Astrocyte (in vitro differentiated cells and primary cell): ENCODE data around the gene TGM6. TPM values are rescaled to one million over a fixed set of nuclear protein-coding genes. Genes with fewer than 3 reads are reported as not detected.

Experiments used
- DNase-seq: peaks from one replicate; pipeline ENCODE4 v3.0.0-alpha.2; 2010; ENCODE audit warnings: low read depth
- FAIRE-seq: peaks from 2 replicates; lab custom pipeline; 2011; peaks lifted over from hg19 to GRCh38; lab: Jason Lieb, UNC
- H2AFZ ChIP-seq: 2 replicates; pipeline ENCODE4 v1.6.0; 2012; ENCODE audit warnings: low read depth, low read length, inconsistent platforms
- H3K27ac ChIP-seq: 2 replicates; pipeline ENCODE4 v1.5.1; 2011; ENCODE audit warnings: low read depth, low read length, inconsistent platforms
- H3K27me3 ChIP-seq: 2 replicates; pipeline ENCODE4 v1.6.0; 2011; ENCODE audit warnings: low read length, inconsistent platforms; ENCODE audit not compliant: insufficient read depth
- H3K36me3 ChIP-seq: 2 replicates; pipeline ENCODE4 v1.5.1; 2011; ENCODE audit warnings: low read length, inconsistent platforms; ENCODE audit not compliant: insufficient read depth
- H3K4me1 ChIP-seq: 2 replicates; pipeline ENCODE4 v1.5.1; 2011; ENCODE audit warnings: low read length, inconsistent platforms; ENCODE audit not compliant: insufficient read depth
- H3K4me2 ChIP-seq: 2 replicates; pipeline ENCODE4 v1.6.0; 2012; ENCODE audit warnings: low read length, inconsistent platforms
- H3K4me3 ChIP-seq: 2 replicates; pipeline ENCODE4 v1.5.1; 2011; ENCODE audit warnings: low read depth, mild to moderate bottlenecking, low read length, inconsistent platforms; ENCODE audit not compliant: insufficient read depth
- H3K79me2 ChIP-seq: 2 replicates; pipeline ENCODE4 v1.6.0; 2012; ENCODE audit warnings: mild to moderate bottlenecking, low read length, inconsistent platforms; ENCODE audit not compliant: insufficient read depth
- H3K9ac ChIP-seq: 2 replicates; pipeline ENCODE4 v1.6.0; 2012; ENCODE audit warnings: mild to moderate bottlenecking, low read length, inconsistent platforms
- H3K9me3 ChIP-seq: 2 replicates; pipeline ENCODE4 v1.5.1; 2012; ENCODE audit warnings: low read depth, mild to moderate bottlenecking, low read length, inconsistent platforms; ENCODE audit not compliant: insufficient read depth
- H4K20me1 ChIP-seq: 2 replicates; pipeline ENCODE4 v1.6.0; 2012; ENCODE audit warnings: low read length, inconsistent platforms; ENCODE audit not compliant: insufficient read depth
- H3K27ac Mint-ChIP-seq: one replicate; pipeline ENCODE4 v1.8.0; 2021; ENCODE audit warnings: mild to moderate bottlenecking, mixed read lengths; ENCODE audit not compliant: unreplicated experiment
- H3K27me3 Mint-ChIP-seq: one replicate; pipeline ENCODE4 v1.8.0; 2021; ENCODE audit warnings: low read depth, mixed read lengths; ENCODE audit not compliant: unreplicated experiment
- H3K36me3 Mint-ChIP-seq: one replicate; pipeline ENCODE4 v1.8.0; 2021; ENCODE audit warnings: low read depth, mixed read lengths; ENCODE audit not compliant: unreplicated experiment
- H3K4me1 Mint-ChIP-seq: one replicate; pipeline ENCODE4 v1.8.0; 2021; ENCODE audit warnings: low read depth, mixed read lengths; ENCODE audit not compliant: unreplicated experiment
- H3K4me3 Mint-ChIP-seq: one replicate; pipeline ENCODE4 v1.8.0; 2021; ENCODE audit warnings: mild to moderate bottlenecking, moderate library complexity, mixed read lengths; ENCODE audit not compliant: unreplicated experiment
- H3K9me3 Mint-ChIP-seq: one replicate; pipeline ENCODE4 v1.8.0; 2021; ENCODE audit warnings: mild to moderate bottlenecking, mixed read lengths; ENCODE audit not compliant: unreplicated experiment
- CTCF ChIP-seq: IDR thresholded peaks from 2 replicates; pipeline ENCODE4 v1.5.1; 2011; ENCODE audit warnings: low read depth, mild to moderate bottlenecking, inconsistent platforms, low read length, moderate library complexity; ENCODE audit not compliant: insufficient read depth
- EZH2 ChIP-seq: IDR thresholded peaks from 2 replicates; pipeline ENCODE4 v1.6.1; 2012; ENCODE audit warnings: mild to moderate bottlenecking, low read length, inconsistent platforms; ENCODE audit not compliant: insufficient read depth
- total RNA-seq: library from RNA; stranded (reverse); gene quantifications from 2 replicates; pipeline ENCODE4 v1.2.1, GENCODE V29; 2021

The TGM6 gene
- total RNA-seq, 1 donor from 2014 or later: not detected

DNA sequence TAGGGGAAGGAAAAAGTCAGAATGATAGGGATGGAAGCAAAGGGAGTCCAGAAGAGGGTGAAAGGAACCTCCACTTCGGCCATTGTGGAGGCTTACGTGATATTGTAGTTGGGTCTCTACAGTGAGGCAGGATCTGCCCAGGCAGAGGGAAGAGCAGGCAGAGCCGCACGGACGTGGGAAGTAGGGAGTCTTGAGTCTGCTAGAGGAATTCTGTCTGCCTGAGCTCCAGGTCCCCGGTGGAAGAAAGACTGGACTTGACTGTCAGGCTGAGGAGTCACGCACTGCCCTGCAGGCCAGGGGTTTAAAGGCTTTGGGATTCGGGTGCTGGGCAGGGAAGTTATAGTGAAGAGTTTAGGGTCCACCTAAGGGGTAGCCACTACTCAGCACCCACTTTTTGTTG is 16.4 kb downstream of the TGM6 start:
- TF ChIP-seq CTCF (no peak), EZH2 (no peak)
- FAIRE-seq (no peak), DNase-seq (no peak)
- Histone ChIP-seq H3K27ac (no peak overlapping the region), H4K20me1 (no peaks in the 10 kb centered on the region), H3K9ac (no peak overlapping the region), H3K27me3 (no peaks in the 10 kb centered on the region), H3K36me3 (no peaks in the 10 kb centered on the region), H3K79me2 (no peaks in the 10 kb centered on the region), H3K4me3 (no peak overlapping the region), H3K4me1 (no peaks in the 10 kb centered on the region), H3K9me3 (no peaks in the 10 kb centered on the region), H2AFZ (no peak overlapping the region), H3K4me2 (no peak overlapping the region)
- H3K4me3 Mint-ChIP-seq: no peak overlapping the region
- no peak overlapping the region for H3K27ac Mint-ChIP-seq
- peaks cover 12% of the 10 kb centered on the region for H3K9me3 Mint-ChIP-seq
- no peaks in the 10 kb centered on the region for H3K4me1 Mint-ChIP-seq
- peaks cover 9% of the 10 kb centered on the region for H3K27me3 Mint-ChIP-seq
- no peaks in the 10 kb centered on the region for H3K36me3 Mint-ChIP-seq

DNA sequence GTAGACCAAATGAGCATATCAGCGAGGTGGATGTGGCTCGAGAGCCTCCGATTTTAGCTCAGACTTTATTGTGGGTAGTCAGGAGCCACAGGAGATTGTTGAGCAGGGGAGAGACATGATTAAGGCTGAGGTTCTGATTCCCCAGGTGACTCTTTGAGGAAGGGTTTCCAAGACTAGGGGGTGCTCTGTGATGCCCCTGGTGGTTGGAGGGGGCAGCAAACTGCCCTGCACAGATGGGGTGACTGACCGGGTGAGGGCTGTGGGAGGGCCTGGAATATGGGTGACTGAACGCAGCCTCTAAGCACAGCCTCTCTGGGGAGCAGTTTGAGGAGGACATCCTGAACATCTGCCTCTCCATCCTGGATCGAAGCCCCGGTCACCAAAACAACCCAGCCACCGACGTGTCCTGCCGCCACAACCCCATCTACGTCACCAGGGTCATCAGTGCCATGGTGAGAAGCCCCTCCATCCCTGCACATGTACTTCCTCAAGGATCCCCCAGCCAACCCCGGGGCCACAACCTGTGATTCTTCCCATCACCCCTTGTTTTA is 17.0 kb downstream of the TGM6 start:
- H3K36me3 ChIP-seq: no peaks in the 10 kb centered on the region
- TF ChIP-seq EZH2: no peak
- Mint-ChIP-seq H3K4me3 (no peak overlapping the region), H3K36me3 (no peaks in the 10 kb centered on the region), H3K4me1 (no peaks in the 10 kb centered on the region), H3K27ac (no peak overlapping the region), H3K9me3 (peaks cover 12% of the 10 kb centered on the region), H3K27me3 (peaks cover 9% of the 10 kb centered on the region)
- no peak overlapping the region for H2AFZ ChIP-seq
- no peaks in the 10 kb centered on the region for H3K79me2 ChIP-seq
- H3K4me2 ChIP-seq: no peak overlapping the region
- no peaks in the 10 kb centered on the region for H3K27me3 ChIP-seq
- H3K27ac ChIP-seq: no peak overlapping the region
- no peak for DNase-seq
- no peaks in the 10 kb centered on the region for H3K9me3 ChIP-seq
- H4K20me1 ChIP-seq: no peaks in the 10 kb centered on the region
- H3K9ac ChIP-seq: no peak overlapping the region
- H3K4me1 ChIP-seq: no peaks in the 10 kb centered on the region
- no peak overlapping the region for H3K4me3 ChIP-seq
- no peak for FAIRE-seq

DNA sequence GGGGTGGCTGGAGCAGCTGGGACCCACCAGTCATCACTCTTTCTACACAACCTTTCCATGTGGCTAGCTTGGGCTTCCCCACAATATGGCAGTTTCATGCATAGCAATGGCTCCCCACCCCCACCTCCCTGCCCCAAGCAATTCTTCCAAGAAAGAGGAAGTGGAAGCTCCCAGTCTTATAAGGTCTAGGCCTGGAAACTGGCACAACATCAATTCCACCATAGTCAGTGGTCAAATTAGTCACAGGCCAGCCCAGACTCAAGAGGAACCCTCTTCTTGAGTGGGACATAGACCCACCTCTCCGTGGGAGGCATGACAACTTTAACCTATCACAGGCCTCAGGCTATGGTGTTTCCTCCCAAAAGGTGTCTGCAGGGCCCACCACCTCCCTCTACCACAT is 17.7 kb downstream of the TGM6 start:
- no peaks in the 10 kb centered on the region for H3K4me1 ChIP-seq
- H3K27me3 ChIP-seq: no peaks in the 10 kb centered on the region
- H3K4me3 ChIP-seq: no peak overlapping the region
- no peak for DNase-seq
- H3K9ac ChIP-seq: no peak overlapping the region
- TF ChIP-seq CTCF: no peak
- TF ChIP-seq EZH2: no peak
- no peaks in the 10 kb centered on the region for H4K20me1 ChIP-seq
- no peaks in the 10 kb centered on the region for H3K36me3 Mint-ChIP-seq
- peaks cover 12% of the 10 kb centered on the region for H3K9me3 Mint-ChIP-seq
- H3K27ac Mint-ChIP-seq: no peak overlapping the region
- no peak overlapping the region for H3K27ac ChIP-seq
- no peak overlapping the region for H3K4me3 Mint-ChIP-seq
- no peaks in the 10 kb centered on the region for H3K9me3 ChIP-seq
- H3K4me1 Mint-ChIP-seq: no peaks in the 10 kb centered on the region
- no peak overlapping the region for H3K4me2 ChIP-seq
- no peak for FAIRE-seq
- peaks cover 9% of the 10 kb centered on the region for H3K27me3 Mint-ChIP-seq
- no peaks in the 10 kb centered on the region for H3K79me2 ChIP-seq
- H2AFZ ChIP-seq: no peak overlapping the region
- no peaks in the 10 kb centered on the region for H3K36me3 ChIP-seq
